ENCODE data around the gene SLC2A4RG. TPM values are rescaled to one million over a fixed set of nuclear protein-coding genes. Genes with fewer than 3 reads are reported as not detected.

The SLC2A4RG gene
- polyA plus RNA-seq, 4 donors, result 11.6 to 69.9 (median 17.6) TPM

GRCh38 chr20:63752411-63753101 lies 13.0 kb downstream of the SLC2A4RG start:
- 84 to 91% (median 90%) methylated on average over 40 to 50 of the region's 50 CpGs for WGBS, 3 donors
- FAIRE-seq, result no peak

GRCh38 chr20:63753381-63753780 lies 13.8 kb downstream of the SLC2A4RG start:
- no peak for FAIRE-seq
- H3K36me3 ChIP-seq (ENCODE audit: control insufficient read depth in 3 of 3, insufficient read depth in 2 of 3, low read depth in 1 of 3, low read length in 3 of 3), result peaks cover 0 to 6% (median 0%) of the 10 kb centered on the region in 3 donors
- no peaks in the 10 kb centered on the region for H3K9me3 ChIP-seq (ENCODE audit: control insufficient read depth in 2 of 2, insufficient read depth in 1 of 2, low read depth in 1 of 2, low read length in 1 of 2)
- H3K4me1 ChIP-seq (ENCODE audit: control insufficient read depth in 3 of 3, insufficient read depth in 2 of 3, low read depth in 1 of 3, low read length in 2 of 3), result no peaks in the 10 kb centered on the region
- no peak for DNase-seq
- WGBS, 3 donors, result 89 to 93% (median 90%) methylated on average over 13 of the region's 13 CpGs
- H3K27me3 ChIP-seq (ENCODE audit: control insufficient read depth in 3 of 3, insufficient read depth in 3 of 3, low read length in 3 of 3), result peaks cover 0 to 3% (median 0%) of the 10 kb centered on the region in 3 donors
- no peak overlapping the region for H3K27ac ChIP-seq (ENCODE audit: low read depth in 1 of 3, low read length in 2 of 3)
- H3K4me3 ChIP-seq (ENCODE audit: low read depth in 1 of 3, low read length in 3 of 3), result no peak overlapping the region

More at GRCh38 chr20:63752411-63753101, 13.0 kb downstream of the SLC2A4RG start:
- Histone ChIP-seq H3K27me3 (ENCODE audit: control insufficient read depth in 3 of 3, insufficient read depth in 3 of 3, low read length in 3 of 3) (peaks cover 0 to 3% (median 0%) of the 10 kb centered on the region in 3 donors), H3K4me1 (ENCODE audit: control insufficient read depth in 3 of 3, insufficient read depth in 2 of 3, low read depth in 1 of 3, low read length in 2 of 3) (no peaks in the 10 kb centered on the region), H3K27ac (ENCODE audit: low read depth in 1 of 3, low read length in 2 of 3) (no peak overlapping the region), H3K4me3 (ENCODE audit: low read depth in 1 of 3, low read length in 3 of 3) (no peak overlapping the region), H3K36me3 (ENCODE audit: control insufficient read depth in 3 of 3, insufficient read depth in 2 of 3, low read depth in 1 of 3, low read length in 3 of 3) (peaks cover 0 to 6% (median 0%) of the 10 kb centered on the region in 3 donors), H3K9me3 (ENCODE audit: control insufficient read depth in 2 of 2, insufficient read depth in 1 of 2, low read depth in 1 of 2, low read length in 1 of 2) (no peaks in the 10 kb centered on the region)
- no peak for DNase-seq

GRCh38 chr20:63754008-63754407 lies 14.4 kb downstream of the SLC2A4RG start:
- no peak for FAIRE-seq
- H3K4me3 ChIP-seq (ENCODE audit: low read depth in 1 of 3, low read length in 3 of 3), result no peak overlapping the region
- DNase-seq, result no peak
- H3K4me1 ChIP-seq (ENCODE audit: control insufficient read depth in 3 of 3, insufficient read depth in 2 of 3, low read depth in 1 of 3, low read length in 2 of 3), result no peaks in the 10 kb centered on the region
- 70 to 74% (median 74%) methylated on average over 16 of the region's 16 CpGs for WGBS, 3 donors
- no peak overlapping the region for H3K27ac ChIP-seq (ENCODE audit: low read depth in 1 of 3, low read length in 2 of 3)
- H3K9me3 ChIP-seq (ENCODE audit: control insufficient read depth in 2 of 2, insufficient read depth in 1 of 2, low read depth in 1 of 2, low read length in 1 of 2), result no peaks in the 10 kb centered on the region
- peaks cover 0 to 6% (median 0%) of the 10 kb centered on the region in 3 donors for H3K36me3 ChIP-seq (ENCODE audit: control insufficient read depth in 3 of 3, insufficient read depth in 2 of 3, low read depth in 1 of 3, low read length in 3 of 3)
- H3K27me3 ChIP-seq (ENCODE audit: control insufficient read depth in 3 of 3, insufficient read depth in 3 of 3, low read length in 3 of 3), result peaks cover 0 to 3% (median 0%) of the 10 kb centered on the region in 3 donors

DNA sequence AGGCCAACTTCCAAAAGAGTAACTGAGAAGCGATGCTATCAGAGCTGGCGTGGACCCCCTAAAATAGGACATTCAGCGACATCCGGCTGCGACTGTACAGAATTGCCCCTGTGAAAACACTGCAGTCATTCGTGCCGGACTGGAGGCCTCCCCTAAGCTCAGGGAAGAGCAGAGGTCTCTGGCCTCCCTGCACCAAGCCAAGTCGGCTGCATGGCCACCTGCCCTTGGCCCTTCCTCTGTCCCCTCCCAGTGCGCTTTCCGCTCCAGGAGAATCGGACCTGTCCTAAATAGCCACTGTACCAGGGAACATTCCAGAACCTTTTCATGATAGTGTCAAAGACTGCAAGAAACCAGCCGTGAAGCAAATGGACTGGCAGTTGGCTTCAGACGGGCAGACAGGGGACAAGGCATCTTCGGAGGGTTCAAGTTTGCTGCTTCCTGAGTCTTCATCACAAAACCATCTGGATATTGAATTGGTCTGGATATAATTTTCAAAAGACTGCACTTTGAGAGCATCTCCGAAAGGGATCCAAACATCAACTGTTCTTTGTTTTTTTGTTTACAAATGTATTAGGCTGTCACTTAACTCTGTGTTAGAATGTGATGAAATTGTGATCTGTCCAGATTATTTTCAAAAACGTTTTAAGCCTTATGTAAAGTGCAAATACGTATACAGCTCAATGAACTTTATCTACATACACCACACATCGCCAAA lies 16.5 kb downstream of the SLC2A4RG start:
- no peaks in the 10 kb centered on the region for H3K36me3 ChIP-seq (ENCODE audit: control insufficient read depth in 3 of 3, insufficient read depth in 2 of 3, low read depth in 1 of 3, low read length in 3 of 3)
- FAIRE-seq (no peak), DNase-seq (no peak)
- 71 to 81% (median 78%) methylated on average over 18 of the region's 18 CpGs for WGBS, 3 donors
- H3K27ac ChIP-seq (ENCODE audit: low read depth in 1 of 3, low read length in 2 of 3), result no peak overlapping the region
- H3K4me3 ChIP-seq (ENCODE audit: low read depth in 1 of 3, low read length in 3 of 3), result no peak overlapping the region
- H3K4me1 ChIP-seq (ENCODE audit: control insufficient read depth in 3 of 3, insufficient read depth in 2 of 3, low read depth in 1 of 3, low read length in 2 of 3), result no peaks in the 10 kb centered on the region
- peaks cover 0 to 3% (median 0%) of the 10 kb centered on the region in 3 donors for H3K27me3 ChIP-seq (ENCODE audit: control insufficient read depth in 3 of 3, insufficient read depth in 3 of 3, low read length in 3 of 3)
- H3K9me3 ChIP-seq (ENCODE audit: control insufficient read depth in 2 of 2, insufficient read depth in 1 of 2, low read depth in 1 of 2, low read length in 1 of 2), result no peaks in the 10 kb centered on the region

- peaks cover 0 to 3% (median 0%) of the 10 kb centered on the region in 3 donors for H3K27me3 ChIP-seq (ENCODE audit: control insufficient read depth in 3 of 3, insufficient read depth in 3 of 3, low read length in 3 of 3)
Measured at GRCh38 chr20:63756648-63756991, 17.0 kb downstream of the SLC2A4RG start.

GRCh38 chr20:63758152-63758551 lies 18.6 kb downstream of the SLC2A4RG start:
- Histone ChIP-seq H3K27me3 (ENCODE audit: control insufficient read depth in 3 of 3, insufficient read depth in 3 of 3, low read length in 3 of 3) (peaks cover 0 to 3% (median 0%) of the 10 kb centered on the region in 3 donors), H3K36me3 (ENCODE audit: control insufficient read depth in 3 of 3, insufficient read depth in 2 of 3, low read depth in 1 of 3, low read length in 3 of 3) (no peaks in the 10 kb centered on the region), H3K4me3 (ENCODE audit: low read depth in 1 of 3, low read length in 3 of 3) (no peak overlapping the region), H3K4me1 (ENCODE audit: control insufficient read depth in 3 of 3, insufficient read depth in 2 of 3, low read depth in 1 of 3, low read length in 2 of 3) (no peaks in the 10 kb centered on the region), H3K27ac (ENCODE audit: low read depth in 1 of 3, low read length in 2 of 3) (no peak overlapping the region), H3K9me3 (ENCODE audit: control insufficient read depth in 2 of 2, insufficient read depth in 1 of 2, low read depth in 1 of 2, low read length in 1 of 2) (no peaks in the 10 kb centered on the region)
- FAIRE-seq (no peak), DNase-seq (no peak)
- 68 to 87% (median 79%) methylated on average over 6 to 7 of the region's 7 CpGs for WGBS, 3 donors

More at GRCh38 chr20:63756648-63756991, 17.0 kb downstream of the SLC2A4RG start:
- Histone ChIP-seq H3K4me1 (ENCODE audit: control insufficient read depth in 3 of 3, insufficient read depth in 2 of 3, low read depth in 1 of 3, low read length in 2 of 3) (no peaks in the 10 kb centered on the region), H3K36me3 (ENCODE audit: control insufficient read depth in 3 of 3, insufficient read depth in 2 of 3, low read depth in 1 of 3, low read length in 3 of 3) (no peaks in the 10 kb centered on the region), H3K4me3 (ENCODE audit: low read depth in 1 of 3, low read length in 3 of 3) (no peak overlapping the region), H3K9me3 (ENCODE audit: control insufficient read depth in 2 of 2, insufficient read depth in 1 of 2, low read depth in 1 of 2, low read length in 1 of 2) (no peaks in the 10 kb centered on the region), H3K27ac (ENCODE audit: low read depth in 1 of 3, low read length in 2 of 3) (no peak overlapping the region)
- 26 to 42% (median 41%) methylated on average over 8 of the region's 8 CpGs for WGBS, 3 donors
- no peak for FAIRE-seq
- peak in 1 of 2 donors; percentile 6 for DNase-seq

DNA sequence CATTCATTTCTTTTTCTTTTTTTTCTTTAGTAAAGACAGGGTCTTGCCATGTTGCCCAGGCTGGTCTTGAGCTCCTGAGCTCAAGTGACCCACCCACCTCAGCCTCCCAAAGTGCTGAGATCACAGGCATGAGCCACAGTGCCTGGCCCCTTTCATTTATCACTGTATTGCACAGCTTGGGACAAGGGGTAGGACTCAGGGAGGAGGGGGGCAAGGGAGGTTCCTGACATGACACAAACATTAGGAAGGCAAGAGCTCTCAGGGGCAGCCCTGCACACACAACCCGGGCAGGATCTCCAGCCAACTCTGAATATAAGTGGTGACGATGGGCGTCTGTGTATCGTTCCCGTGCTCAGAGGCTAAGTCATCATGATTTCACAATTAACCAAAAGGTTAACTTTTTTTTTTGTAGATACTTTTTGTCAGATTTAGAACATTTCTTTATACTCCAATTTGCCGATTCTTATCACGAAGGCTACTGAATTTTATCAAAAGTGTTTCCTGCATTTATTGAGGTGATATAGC lies 19.9 kb downstream of the SLC2A4RG start:
- Histone ChIP-seq H3K36me3 (ENCODE audit: control insufficient read depth in 3 of 3, insufficient read depth in 2 of 3, low read depth in 1 of 3, low read length in 3 of 3) (no peaks in the 10 kb centered on the region), H3K4me1 (ENCODE audit: control insufficient read depth in 3 of 3, insufficient read depth in 2 of 3, low read depth in 1 of 3, low read length in 2 of 3) (no peaks in the 10 kb centered on the region), H3K4me3 (ENCODE audit: low read depth in 1 of 3, low read length in 3 of 3) (no peak overlapping the region), H3K27ac (ENCODE audit: low read depth in 1 of 3, low read length in 2 of 3) (no peak overlapping the region), H3K9me3 (ENCODE audit: control insufficient read depth in 2 of 2, insufficient read depth in 1 of 2, low read depth in 1 of 2, low read length in 1 of 2) (no peaks in the 10 kb centered on the region), H3K27me3 (ENCODE audit: control insufficient read depth in 3 of 3, insufficient read depth in 3 of 3, low read length in 3 of 3) (no peaks in the 10 kb centered on the region)
- FAIRE-seq (no peak), DNase-seq (no peak)
- 83 to 93% (median 86%) methylated on average over 7 of the region's 7 CpGs for WGBS, 3 donors

DNA sequence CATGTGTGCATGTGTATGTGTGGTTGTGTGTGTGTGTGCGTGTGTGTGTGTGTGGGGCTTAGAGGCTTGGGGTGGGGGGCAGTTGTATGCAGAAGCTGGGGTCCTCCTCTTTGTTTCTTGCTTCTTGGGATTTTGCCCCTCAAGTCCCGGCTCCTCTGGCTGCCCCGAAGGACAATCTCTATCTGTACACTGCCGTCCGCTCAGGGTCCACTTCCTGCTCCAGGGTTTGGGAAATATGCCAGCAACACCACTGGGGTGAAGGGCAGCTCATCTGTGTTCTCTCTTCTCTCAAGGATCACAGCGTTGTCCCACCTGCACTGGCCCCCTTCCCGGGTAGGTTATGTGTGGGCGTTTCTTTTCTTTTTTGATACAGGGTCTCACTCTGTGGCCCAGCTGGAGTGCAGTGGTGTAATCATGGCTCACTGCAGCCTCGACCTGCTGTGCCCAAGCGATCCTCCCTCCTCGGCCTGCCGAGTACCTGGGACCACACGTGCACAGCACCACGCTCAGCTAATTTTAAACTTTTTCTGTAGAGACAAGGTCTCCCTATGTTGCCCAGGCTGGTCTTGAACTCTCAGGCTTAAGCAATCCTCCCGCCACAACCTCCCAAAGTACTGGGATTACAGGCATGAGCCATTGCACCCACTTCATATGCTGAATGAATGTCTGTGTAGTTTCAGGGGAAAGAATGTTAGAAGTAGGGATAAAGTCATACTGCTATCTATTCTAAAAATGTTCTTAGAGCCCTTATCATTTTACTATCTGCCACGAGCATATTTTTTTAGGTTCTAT lies 25.7 kb downstream of the SLC2A4RG start:
- FAIRE-seq (no peak), DNase-seq (no peak)
- Histone ChIP-seq H3K9me3 (ENCODE audit: control insufficient read depth in 2 of 2, insufficient read depth in 1 of 2, low read depth in 1 of 2, low read length in 1 of 2) (no peaks in the 10 kb centered on the region), H3K36me3 (ENCODE audit: control insufficient read depth in 3 of 3, insufficient read depth in 2 of 3, low read depth in 1 of 3, low read length in 3 of 3) (peaks cover 0 to 21% (median 2%) of the 10 kb centered on the region in 3 donors), H3K27ac (ENCODE audit: low read depth in 1 of 3, low read length in 2 of 3) (no peak overlapping the region), H3K4me1 (ENCODE audit: control insufficient read depth in 3 of 3, insufficient read depth in 2 of 3, low read depth in 1 of 3, low read length in 2 of 3) (no peaks in the 10 kb centered on the region), H3K4me3 (ENCODE audit: low read depth in 1 of 3, low read length in 3 of 3) (no peak overlapping the region), H3K27me3 (ENCODE audit: control insufficient read depth in 3 of 3, insufficient read depth in 3 of 3, low read length in 3 of 3) (no peaks in the 10 kb centered on the region)
- WGBS, 3 donors, result 61 to 75% (median 65%) methylated on average over 16 of the region's 16 CpGs

Data from small intestine (tissue), 7 donors.